ENCODE results near the gene RIT1.

Gene RIT1

DNA sequence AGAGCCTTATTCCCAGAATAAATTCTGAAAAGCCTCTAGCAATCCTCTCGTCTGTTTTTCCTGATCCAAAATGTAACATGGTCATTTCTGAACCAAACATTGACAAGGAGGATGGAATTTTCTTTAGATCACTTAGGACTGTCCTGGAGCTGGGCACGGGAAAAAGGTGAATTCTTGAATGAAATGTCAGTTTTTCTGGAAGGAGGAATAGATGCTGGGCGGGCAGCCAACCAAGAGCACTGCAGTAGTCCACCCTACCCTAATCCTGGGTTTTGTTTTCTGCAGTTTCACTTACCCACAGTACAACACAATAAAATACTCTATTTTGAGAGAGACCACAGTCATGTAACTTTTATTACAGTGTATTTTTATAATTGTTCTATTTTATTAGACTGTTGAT, 20.9 kb downstream of the RIT1 start:
- no peak for DNase-seq (ENCODE audit: low read depth)

DNA sequence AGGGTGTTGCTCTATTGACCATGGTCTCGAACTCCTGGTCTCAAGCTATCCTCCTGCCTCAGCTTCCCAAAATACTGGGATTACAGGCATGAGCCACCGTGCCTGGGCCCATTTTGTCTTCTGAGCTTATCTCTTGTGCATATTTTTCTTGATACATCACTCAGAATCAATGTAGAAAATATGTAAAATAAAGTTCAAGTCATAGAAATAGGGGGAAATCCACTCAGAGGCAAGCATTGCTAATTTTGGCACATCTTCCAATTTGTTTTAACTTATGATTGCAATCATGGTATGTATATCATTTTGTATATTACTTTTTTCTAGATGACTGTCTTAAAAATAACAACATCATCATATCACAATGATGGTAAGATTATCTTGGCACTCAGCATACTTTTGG, 21.6 kb downstream of the RIT1 start:
- no peak for DNase-seq (ENCODE audit: low read depth)

DNA sequence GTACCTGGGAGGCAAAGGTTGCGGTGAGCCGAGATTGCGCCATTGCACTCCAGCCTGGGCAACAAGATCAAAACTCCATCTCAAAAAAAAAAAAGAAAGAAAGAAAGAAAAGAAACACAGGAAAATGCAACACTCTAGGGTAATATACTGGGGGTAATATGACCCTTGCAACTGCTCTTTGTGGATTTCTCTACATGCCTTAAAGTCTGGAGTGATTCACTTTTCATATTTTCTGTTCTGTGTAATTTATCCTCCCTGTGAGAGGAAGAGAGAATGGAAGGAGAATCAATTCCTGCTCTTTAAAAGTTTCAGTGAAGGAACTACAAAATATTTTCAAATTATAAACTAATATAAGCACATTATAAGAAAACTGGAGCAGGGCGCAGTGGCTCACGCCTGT, 22.7 kb downstream of the RIT1 start:
- no peak for DNase-seq (ENCODE audit: low read depth)

DNA sequence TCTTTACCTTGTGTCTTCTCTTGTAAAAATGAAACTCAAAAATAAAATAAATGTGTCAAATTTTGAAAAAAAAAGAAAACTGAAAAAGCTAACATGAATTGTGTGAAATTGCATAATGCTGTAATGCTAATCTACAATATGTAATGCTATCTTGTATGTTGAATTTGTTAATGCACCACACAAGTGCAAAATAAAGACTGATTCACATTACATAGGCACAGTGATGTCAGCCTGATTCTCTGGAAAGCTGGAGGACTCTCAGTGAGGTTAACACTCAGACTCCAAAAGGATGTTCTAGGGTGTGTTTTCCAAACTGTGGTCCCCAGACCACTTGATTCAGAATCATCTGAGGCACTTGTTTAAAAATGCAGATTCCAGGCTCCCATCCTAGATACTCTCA, 26.2 kb downstream of the RIT1 start:
- no peak for DNase-seq (ENCODE audit: low read depth)

DNA sequence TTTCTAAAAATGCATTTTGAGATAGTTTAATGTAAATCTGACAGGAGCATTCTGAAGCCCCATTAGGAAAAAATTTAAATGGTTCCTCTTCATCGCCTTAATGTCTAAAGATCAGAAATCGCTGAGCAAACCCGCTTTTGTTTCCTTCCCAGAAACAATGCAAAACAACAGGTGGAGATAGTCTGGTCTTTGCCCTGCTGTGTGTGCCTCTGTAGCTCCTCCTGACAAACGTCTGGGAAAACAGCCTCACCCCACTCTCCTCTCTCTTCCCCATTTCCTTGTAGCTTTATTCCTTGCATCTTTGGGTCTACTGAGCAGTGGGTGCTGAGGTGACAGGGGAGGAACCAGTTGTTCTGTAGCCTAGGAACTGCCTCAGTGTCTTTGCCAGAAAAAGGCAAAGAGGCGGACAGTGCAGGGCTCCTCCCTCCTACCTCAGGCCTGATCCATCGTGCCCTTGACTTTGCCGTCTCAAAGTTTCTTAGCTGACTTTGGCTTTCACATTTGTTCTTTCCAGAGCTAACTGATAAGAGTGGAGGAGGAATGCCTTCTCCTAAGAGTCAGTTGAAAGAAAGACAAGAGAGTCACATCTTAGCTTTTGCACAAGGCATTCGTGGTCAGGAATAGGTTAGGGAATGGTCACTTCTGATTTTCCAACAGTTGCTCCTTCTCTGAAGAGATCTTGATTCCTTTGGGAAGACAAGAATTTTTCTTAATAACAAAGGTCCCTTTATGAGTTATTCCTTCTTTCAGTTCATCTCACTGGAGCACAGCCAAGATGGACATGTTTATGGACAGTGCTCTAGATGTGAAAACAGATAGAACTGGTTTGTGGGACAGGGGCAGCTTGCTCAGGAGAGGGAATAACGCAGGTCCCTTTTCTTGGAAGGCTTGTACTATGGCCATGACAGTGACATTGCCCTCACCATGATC, 26.9 kb downstream of the RIT1 start:
- no peak for DNase-seq (ENCODE audit: low read depth)

DNA sequence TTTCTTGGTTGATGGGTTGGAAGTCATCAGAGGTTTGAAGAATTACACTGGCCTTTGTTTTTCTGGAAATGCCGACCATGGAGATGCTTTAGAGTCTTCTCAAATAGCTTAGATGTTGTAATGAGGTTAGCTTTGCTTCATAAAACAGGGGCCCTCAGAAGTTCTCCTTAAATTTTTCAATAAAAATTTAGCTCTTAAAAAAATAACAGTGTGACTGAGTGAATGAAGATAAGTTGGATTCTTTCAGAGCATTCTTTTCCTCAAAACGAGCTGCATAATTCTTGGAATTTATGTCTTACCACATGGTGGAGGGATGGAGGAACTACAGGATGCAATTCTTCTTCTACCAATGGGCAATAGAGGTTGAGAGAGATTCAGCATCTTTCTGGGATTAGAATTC, 28.4 kb downstream of the RIT1 start:
- no peak for DNase-seq (ENCODE audit: low read depth)

DNA sequence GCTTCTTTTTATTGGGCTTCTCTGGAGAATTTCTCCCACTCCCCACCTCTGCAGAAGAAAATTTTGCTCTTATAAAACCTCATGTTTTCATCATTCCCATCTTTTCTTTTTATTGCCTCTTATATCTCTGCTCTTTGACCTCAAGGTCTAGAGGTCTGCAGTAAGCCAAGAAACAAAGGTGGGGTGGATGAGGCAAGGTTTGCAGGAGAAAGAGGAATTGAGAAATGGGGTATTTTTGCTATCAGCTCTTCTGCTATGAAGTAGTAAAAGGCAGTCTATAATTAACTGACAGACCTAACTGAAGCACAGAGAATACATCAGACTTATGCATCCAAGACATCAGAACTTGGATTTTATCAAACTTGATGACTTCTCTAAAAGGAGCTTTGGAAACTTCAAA, 28.9 kb downstream of the RIT1 start:
- DNase-seq (ENCODE audit: low read depth), result no peak

DNA sequence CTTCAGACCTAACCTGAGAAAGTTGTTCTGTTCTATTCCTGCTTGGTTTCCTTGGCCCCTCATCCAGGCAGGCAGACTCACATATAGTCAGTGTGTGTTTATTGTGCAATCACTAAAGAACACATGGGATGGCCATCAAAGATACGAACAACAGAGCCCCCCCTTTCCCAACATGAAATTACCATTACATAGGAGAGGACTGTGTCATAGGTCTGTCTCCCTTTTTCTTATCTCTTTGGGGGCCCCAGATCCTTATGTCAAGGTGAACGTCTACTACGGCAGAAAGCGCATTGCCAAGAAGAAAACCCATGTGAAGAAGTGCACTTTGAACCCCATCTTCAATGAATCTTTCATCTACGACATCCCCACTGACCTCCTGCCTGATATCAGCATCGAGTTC, 30.2 kb downstream of the RIT1 start:
- no peak for DNase-seq (ENCODE audit: low read depth)

DNA sequence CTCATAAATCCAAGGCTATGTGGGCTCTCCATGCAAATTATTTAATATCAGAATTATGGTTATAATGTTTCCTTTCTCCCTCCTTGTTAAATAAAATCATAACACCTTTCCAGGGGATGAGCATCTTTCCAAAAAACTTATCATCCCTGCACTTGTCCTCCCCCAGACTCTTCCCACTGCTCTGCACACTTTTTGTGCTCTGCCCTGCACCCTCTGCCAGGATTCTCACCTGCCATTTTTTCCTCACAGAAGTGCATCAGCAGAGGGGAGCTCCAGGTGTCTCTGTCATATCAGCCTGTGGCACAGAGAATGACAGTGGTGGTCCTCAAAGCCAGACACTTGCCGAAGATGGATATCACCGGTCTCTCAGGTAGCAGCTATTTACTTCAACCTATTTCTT, 30.9 kb downstream of the RIT1 start:
- no peak for DNase-seq (ENCODE audit: low read depth)

DNA sequence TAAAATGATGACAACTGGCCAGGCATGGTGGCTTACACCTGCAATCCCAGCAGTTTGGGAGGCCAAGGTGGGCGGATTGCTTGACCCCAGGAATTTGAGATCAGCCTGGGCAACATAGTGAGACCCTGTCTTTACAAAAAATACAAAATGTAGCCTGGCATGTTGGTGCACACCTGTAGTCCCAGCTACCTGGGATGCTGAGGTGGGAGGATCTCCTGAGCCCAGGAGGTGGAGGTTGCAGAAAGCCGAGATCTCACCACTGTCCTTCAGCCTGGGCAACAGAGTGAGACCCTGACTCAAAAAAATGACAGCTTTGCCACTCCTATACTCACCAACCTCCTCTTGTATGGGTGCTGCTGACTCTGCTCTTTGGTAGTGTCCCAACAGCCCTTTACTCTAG, 33.2 kb downstream of the RIT1 start:
- no peak for DNase-seq (ENCODE audit: low read depth)

DNA sequence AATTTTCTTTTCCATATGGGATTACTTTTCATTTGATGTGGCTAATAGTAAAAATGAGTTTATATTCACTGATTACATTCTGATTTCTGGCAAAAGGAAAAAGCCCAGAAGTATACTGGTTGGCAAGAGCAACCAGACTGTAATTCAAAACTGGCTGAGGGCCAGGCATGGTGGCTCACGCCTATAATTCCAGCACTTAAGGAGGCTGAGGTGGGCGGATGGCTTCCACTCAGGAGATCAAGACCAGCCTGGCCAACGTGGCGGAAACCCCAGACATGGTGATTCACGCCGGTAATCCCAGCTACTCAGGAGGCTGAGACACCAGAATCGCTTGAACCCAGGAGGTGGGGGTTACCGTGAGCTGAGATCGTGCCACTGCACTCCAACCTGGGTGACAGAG, 37.3 kb downstream of the RIT1 start:
- no peak for DNase-seq (ENCODE audit: low read depth)

DNA sequence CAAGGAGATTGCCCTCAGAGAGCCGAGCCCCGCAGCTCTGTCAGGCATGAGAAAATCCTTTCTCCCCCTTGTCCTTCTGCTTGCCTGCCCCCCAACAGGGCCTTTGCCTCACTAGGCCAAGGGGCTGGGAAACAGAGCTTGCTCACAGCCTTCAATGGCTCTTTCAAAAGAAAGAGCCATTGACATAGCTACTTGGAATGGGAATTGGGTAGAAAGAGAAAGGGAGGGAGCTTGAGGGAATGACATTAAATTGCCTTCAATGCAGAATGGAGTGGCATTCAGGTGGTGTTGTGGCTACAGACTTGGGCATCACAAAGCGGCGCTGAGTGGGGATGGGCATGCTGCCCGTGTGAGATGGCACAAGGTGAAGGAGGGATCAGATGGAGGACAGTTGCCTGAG, 38.6 kb downstream of the RIT1 start:
- no peak for DNase-seq (ENCODE audit: low read depth)

DNA sequence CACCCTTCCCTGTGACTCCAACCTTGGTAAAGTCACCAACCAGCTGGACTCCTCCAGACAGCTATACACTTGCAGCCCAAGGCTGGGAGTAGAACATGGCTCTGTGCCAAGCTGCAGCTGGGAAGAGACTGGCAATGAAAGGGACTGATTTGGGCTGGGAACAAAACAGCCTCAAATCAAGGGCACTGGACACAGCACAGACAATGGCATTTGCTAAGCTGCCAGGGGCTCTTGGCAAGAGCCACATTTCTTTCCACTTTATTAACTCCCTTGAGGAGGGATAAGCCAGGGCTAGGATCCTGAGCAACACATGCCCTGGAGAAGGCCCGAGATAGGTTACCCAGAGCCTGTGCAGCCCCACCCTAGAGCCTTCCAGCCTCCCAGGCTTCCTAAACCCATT, 39.8 kb downstream of the RIT1 start:
- DNase-seq (ENCODE audit: low read depth), result no peak

DNA sequence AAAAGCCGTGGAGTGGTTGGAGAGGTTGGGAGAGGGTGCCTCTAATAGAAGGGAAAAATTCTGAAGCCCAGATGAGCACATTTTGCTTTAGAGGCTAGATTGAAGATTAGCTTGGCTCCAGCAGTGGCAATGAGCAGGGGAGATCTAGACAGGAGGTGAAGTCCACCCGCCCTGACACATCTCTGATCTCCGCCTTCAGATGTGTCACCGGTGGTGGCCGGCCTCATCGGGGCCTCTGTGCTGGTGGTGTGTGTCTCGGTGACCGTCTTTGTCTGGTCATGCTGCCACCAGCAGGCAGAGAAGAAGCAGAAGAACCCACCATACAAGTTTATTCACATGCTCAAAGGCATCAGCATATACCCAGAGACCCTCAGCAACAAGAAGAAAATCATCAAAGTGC, 43.4 kb downstream of the RIT1 start:
- DNase-seq (ENCODE audit: low read depth), result no peak

DNA sequence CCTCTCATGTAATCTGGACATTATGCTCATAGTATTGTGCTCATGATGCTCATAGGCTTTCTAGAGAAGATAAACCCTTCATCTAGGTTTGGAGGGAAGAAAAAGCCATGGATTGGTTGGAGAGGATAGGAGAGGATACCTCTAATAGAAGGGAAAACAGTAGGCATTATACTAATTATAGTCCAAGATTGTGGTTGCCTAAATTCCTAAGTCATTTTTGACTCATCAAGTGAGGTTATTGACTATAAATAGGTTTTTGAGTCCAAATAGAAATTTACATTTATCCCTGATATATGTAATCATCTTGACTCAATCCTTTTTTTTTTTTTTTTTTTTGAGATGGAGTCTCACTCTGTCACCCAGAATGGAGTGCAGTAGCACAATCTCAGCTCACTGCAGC, 46.8 kb downstream of the RIT1 start:
- peak; percentile 57 for DNase-seq (ENCODE audit: low read depth)

DNA sequence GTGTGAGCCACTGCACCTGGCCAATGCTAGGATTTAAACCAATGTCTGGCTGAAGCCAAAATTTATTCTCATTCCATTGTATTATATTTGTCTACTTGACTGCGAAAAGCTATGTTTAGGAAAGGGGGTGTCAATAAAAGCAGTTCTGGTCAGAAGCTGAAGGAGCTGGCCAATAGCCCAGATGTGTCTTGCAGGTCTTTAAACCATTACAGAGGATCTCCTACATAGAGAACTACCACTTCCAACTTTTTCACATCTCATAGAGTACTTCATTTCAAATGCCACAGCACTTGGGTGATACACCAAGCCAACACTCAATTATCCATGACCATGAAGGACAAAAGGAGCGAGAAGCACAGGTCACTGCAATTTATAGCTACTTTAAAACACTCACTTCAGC, 49.3 kb downstream of the RIT1 start:
- DNase-seq (ENCODE audit: low read depth), result no peak

DNA sequence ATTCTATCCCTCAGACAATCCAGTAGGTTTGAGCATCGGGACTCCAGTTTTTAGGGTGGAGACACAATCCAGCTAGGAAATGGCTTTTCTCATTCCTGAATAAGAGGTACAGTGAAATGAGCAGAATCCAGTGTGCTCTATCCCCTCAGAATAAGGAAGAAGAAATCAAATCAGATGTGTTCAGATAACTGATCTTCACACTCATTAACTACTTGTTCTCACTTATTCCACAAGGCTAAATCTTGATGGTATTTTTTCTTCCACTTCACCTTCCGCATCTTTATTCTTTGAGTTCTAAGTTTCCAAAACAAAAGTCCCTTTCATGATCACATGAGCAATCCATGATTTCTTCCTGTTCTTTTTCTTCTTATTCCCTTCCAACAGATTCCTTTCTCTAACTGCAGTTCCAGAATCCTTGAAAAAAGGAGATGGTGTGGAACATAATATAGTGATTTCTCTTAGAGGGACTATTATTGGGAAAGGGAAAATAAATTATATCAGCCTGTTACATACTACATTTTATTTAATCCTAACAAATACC, 50.1 kb downstream of the RIT1 start:
- no peak for DNase-seq (ENCODE audit: low read depth)

DNA sequence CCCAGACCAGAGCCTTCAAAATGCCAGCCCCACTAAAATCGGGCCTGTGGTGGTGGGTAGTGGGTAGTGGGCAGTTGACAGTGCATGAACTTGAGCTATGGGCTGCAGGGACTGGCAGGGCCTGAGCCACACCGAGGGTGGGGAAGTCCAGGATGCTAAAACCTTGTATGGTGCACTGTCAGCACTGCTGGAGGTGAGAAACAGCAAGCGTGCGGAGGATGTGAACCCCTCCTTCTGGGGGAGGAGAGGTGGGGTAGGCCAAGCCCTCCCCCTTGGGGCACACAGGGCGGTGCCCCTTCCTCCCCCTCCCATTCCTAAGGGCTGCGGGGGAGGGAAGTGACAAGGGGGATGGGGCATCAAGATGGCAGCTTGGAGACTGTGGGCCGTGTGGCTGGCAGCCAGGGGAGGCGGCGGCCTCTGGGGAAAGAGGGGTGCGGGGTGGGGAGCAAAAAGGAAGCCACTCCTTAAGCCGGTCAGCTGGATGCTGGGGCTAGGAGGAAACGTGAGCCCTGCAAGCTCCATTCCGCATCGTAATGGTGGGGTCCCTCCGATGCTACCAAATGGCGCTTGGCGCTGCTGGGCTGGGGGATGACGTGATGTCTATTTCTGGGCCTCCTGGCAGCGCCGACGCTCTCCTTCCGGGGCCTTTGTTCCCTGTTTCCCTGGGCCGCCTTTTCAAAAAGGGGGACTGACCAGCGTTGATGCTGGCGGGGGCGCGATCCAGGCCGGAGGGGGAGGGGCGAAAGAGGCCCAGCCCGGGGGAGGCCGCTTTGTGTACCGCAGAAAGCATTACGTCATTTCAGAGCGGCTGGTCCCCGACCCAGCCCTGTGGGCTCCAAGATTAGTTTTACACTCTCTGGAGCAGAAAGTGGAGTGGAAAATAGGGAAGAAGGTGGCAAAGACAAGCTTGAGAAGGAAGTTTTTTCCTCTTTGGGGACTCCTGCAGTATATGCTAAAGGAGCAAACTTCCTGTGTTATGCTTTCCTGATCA, 51.0 kb downstream of the RIT1 start:
- peak; percentile 78 for DNase-seq (ENCODE audit: low read depth)

DNA sequence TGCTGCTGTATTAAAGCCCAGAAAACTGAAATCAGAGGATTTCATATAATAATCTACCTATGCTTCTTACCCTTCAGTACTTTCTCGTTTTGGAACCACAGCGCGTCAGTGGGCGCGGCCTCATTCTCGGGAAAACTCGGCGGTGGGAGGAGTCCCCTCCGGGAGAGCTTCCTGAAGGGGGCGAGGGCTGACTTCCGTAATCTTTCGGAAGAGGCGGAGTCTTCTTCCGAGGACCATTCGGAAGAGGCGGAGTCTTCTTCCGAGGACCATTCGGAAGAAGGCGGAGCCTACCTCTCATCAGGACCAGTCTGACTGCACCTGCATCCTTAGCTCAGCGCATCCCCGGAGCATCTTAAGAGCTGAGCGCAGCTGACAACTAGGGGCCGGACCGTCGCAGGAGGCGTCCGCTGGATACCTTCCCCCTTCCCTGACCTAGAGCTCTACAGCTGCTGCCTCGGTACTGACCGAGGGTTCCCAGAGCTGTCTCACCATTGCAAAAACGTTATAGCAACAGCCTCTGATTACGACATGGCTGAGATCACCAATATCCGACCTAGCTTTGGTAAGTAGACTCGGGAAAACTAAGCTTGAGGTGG, 51.8 kb downstream of the RIT1 start, which contains the start of gene SYT11:
TSS of gene SYT11 (plus strand) at position 334 of the 596 bp plus-strand sequence. CDS start at position 529, 195 bp downstream.
- DNase-seq (ENCODE audit: low read depth), result peak; percentile 98

DNA sequence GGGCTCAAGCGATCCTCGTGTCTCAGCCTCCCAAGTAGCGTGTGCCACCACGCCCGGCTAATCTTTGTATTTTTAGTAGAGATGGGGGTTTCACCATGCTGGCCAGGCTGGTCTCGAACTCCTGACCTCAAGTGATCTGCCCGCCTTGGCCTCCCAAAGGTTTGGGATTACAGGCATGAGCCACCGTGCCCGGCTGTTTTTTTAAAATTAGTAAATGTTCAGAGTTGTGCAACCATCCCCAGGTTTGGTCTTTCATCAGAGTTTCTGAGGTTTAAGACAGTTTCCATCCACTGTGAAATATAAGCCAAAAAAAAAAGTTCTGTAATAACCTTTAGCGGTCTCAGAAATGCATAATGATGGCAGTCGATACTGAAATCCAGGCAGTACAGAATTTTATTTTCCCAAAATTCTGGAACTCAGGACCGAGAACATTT, 52.3 kb downstream of the RIT1 start:
- DNase-seq (ENCODE audit: low read depth), result no peak

DNA sequence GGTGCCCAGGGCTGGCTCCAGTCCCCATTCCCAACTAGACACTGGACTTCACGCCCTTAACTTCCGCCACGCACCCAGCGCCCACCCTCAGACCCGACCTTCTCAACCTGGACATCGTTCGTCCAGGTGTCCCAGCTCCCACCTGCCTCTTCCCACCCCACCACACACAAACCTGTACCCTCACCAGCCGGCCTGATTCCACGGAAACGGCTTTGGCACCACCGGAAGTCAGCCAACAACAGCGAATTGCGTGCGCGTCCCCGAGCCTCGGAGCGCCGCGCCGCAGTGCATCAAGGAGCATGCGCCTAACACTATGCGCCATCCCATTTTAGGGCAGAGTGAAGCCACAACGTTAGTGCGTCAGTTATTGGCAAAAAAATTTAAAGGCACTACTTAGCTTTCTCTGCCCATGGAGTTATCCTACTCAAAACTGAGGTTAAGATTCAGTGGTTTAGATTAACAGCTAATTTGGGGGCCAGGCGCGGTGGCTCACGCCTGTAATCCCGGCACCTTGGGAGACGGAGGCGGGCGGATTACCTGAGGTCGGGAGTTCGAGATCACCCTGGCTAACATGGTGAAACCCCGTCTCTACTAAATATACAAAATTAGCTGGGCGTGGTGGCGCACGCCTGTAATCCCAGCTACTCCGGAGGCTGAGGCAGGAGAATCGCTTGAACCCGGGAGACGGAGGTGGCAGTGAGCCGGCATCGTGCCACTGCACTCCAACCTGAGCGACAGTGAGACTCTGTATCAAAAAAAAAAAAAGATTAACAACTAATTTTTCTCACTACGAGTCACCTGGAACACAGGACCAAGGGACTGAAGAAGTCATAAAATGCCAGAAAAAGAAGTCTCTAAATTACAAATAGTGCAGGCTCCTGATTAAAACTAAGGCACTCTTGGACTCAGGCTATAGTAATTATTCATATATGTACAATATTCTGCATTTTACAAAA, 53.9 kb downstream of the RIT1 start, which contains the start of gene GON4L:
TSS of gene GON4L (minus strand) at position 240 of the 956 bp plus-strand sequence. CDS start 3,434 bp downstream, outside the sequence.
- peak; percentile 96 for DNase-seq (ENCODE audit: low read depth)

Measured in ELR (cell line).